Left ventricle myocardium inferior (tissue), 1 donor: ENCODE results near the gene TPCN2. TPM values are rescaled to one million over a fixed set of nuclear protein-coding genes. Genes with fewer than 3 reads are reported as not detected.
A peak's percentile ranks its signal among the peaks of the same experiment; 100 is the strongest.

Source experiments
- DNase-seq: peaks from one replicate; pipeline ENCODE4 v3.0.0-alpha.2; 2020
- H3K27ac ChIP-seq: fragments of 200-600 bp; replicated peaks from 2 replicates; pipeline ENCODE4 v1.8.0; 2021
- H3K27me3 ChIP-seq: fragments of 200-600 bp; 2 replicates; pipeline ENCODE4 v1.8.0; 2021; ENCODE audit warnings: low read depth
- H3K36me3 ChIP-seq: fragments of 200-600 bp; 2 replicates; pipeline ENCODE4 v1.8.0; 2021
- H3K4me1 ChIP-seq: fragments of 200-600 bp; 2 replicates; pipeline ENCODE4 v1.8.0; 2021
- H3K4me3 ChIP-seq: fragments of 200-600 bp; 2 replicates; pipeline ENCODE4 v1.8.0; 2021; ENCODE audit warnings: mild to moderate bottlenecking, moderate library complexity
- H3K9me3 ChIP-seq: fragments of 200-600 bp; replicated peaks from 2 replicates; pipeline ENCODE4 v1.8.0; 2021
- intact Hi-C: fragments of 100-400 bp; cut with micrococcal nuclease; formaldehyde crosslinking; loops from one replicate; pipeline ENCODE4 v1.11.0; 2022
- total RNA-seq: library from RNA; stranded (reverse); fragmentation: NEBNext Ultra II Directional; extraction: Animal tissue kit (Norgen Biotek cat#: 25700); gene quantifications from one replicate; pipeline ENCODE4 v1.2.1, GENCODE V29; 2021
- TF ChIP-seq, protein P1 (sequence below): fragments of 200-600 bp; IDR thresholded peaks from 2 replicates; pipeline ENCODE4 v1.8.0; 2021; ENCODE audit warnings: antibody characterized with exemption, mild to moderate bottlenecking, borderline replicate concordance
- donor health status: DM: no; HTN: yes; CAD: no; lungs with severe emphysema.

Gene TPCN2
- total RNA-seq, 1 donor from 2014 or later = 9.2 TPM

DNA sequence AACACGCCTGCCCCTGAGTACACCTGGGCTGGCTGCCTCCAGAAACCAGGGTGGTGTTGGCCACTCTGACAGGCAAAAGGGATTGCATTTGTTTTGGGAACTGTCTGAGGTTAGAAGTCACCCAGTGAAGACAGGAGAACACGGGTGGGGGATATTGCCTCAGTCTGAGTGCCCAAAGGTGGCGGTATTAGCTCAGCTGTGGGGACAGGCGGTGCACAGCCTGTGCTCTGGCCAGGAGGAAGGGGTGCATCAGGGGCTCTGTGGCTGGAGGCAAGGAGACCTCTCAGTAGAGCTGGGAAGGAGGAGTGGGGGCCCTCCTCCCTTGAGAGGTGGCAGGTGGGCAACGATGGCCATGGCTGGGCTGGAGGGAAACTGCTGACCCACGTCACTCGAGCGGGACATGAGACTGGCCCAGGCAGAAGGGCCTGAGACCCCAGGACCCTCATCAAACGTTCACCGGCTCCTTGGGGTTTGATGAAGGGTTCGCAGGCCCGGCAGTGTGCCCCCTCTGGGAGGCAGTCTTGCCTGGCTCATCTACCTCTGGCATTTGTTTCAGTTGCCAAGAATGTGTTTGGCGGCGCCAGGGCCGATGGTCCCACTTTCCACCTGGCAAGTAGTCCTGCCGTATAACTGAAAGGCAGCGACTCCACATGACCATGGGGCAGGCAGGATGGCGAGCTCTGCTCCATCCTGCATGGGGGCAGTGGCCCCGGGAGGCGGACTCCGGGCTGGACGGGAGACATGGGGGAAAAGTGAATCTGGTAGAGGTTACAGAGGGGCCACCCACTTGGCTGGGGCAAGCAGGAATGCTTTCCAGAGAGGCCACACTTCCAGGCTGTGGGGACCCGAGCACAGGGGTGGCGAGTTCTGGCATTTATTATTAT lies 54.2 kb downstream of the TPCN2 start:
- peaks cover 27% of the 10 kb centered on the region for H3K4me1 ChIP-seq

DNA sequence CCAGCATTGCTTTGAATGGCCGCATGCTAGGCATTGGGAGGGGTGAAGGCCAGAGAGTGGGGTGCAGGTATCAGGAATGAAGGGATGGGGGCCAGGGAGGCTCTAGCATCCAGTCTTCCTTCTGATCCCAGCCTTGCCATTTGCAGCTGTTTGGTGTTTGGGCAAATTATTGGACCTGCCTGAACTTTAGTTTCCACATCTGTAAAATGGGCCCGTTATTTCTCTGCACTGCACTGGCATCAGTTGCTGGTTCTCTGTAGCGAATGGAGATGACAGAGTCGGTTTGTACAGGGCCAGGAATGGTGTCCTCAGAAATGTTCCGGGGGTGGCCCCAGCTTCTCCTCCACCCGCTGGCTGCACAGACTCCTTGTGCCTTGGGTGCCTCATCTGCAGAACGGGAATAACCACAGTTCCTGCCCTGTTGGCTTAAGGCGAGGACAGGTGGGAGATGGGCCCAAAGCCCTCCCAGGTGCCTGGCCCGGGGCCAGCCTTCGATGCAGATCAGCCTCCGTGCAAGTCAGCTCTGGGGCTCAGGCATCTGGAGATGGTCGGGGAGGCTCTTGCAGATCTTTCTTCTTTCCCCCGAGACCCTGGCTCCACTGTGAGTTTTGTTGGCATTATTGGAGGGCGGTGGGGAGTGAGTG lies 55.6 kb downstream of the TPCN2 start:
- Histone ChIP-seq H3K4me1 (peaks cover 27% of the 10 kb centered on the region), H3K27ac (no peak overlapping the region), H3K36me3 (no peaks in the 10 kb centered on the region), H3K27me3 (no peaks in the 10 kb centered on the region), H3K9me3 (no peaks in the 10 kb centered on the region), H3K4me3 (no peak overlapping the region)
- TF ChIP-seq, protein P1, sequence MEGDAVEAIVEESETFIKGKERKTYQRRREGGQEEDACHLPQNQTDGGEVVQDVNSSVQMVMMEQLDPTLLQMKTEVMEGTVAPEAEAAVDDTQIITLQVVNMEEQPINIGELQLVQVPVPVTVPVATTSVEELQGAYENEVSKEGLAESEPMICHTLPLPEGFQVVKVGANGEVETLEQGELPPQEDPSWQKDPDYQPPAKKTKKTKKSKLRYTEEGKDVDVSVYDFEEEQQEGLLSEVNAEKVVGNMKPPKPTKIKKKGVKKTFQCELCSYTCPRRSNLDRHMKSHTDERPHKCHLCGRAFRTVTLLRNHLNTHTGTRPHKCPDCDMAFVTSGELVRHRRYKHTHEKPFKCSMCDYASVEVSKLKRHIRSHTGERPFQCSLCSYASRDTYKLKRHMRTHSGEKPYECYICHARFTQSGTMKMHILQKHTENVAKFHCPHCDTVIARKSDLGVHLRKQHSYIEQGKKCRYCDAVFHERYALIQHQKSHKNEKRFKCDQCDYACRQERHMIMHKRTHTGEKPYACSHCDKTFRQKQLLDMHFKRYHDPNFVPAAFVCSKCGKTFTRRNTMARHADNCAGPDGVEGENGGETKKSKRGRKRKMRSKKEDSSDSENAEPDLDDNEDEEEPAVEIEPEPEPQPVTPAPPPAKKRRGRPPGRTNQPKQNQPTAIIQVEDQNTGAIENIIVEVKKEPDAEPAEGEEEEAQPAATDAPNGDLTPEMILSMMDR = no peak
- intact Hi-C loops = loop anchor here (5.0 kb wide), 1 partner anchor 543 kb away; no protein-coding TSS in a partner anchor
- no peak for DNase-seq

More for the DNA sequence above, 54.2 kb downstream of the TPCN2 start:
- TF ChIP-seq, protein P1 = peak; percentile 9
- intact Hi-C loops = loop anchor here (5.0 kb wide), 1 partner anchor 544 kb away; no protein-coding TSS in a partner anchor
- H3K9me3 ChIP-seq = no peaks in the 10 kb centered on the region
- no peak for DNase-seq
- H3K4me3 ChIP-seq = no peak overlapping the region
- H3K27ac ChIP-seq = no peak overlapping the region
- no peaks in the 10 kb centered on the region for H3K27me3 ChIP-seq
- no peaks in the 10 kb centered on the region for H3K36me3 ChIP-seq

DNA sequence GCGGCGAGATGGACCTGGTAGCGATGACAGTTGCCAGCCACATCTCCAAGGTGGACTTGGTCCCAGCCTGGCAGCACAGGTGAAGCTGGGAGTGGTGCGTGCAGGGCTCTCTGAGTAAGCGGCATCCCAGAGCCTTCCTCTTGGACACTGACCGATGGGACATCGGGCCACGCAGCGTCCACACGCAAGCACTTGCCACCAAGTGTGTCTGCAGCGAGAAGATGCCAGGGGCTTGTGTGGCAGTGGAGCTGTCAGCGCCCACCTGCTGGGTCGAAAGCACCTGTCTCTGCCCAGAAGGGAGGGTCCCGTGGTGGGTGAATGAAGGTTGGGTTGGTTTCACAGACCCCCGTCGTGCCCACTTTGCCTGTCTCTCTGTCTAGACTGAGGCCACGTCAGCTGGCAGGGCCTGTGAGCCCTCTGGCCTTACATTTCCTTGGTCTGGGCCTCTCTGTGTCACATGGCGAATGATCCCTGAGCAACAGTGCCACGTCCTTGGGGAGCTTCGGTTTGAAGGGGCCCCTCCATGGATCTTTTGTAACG lies 56.2 kb downstream of the TPCN2 start:
- TF ChIP-seq, protein P1 = no peak
- DNase-seq = no peak
- Histone ChIP-seq H3K4me3 (no peak overlapping the region), H3K4me1 (peaks cover 27% of the 10 kb centered on the region), H3K27me3 (no peaks in the 10 kb centered on the region), H3K36me3 (no peaks in the 10 kb centered on the region), H3K9me3 (no peaks in the 10 kb centered on the region), H3K27ac (no peak overlapping the region)
- intact Hi-C loops = loop anchor here (5.0 kb wide), 1 partner anchor 542 kb away; no protein-coding TSS in a partner anchor

DNA sequence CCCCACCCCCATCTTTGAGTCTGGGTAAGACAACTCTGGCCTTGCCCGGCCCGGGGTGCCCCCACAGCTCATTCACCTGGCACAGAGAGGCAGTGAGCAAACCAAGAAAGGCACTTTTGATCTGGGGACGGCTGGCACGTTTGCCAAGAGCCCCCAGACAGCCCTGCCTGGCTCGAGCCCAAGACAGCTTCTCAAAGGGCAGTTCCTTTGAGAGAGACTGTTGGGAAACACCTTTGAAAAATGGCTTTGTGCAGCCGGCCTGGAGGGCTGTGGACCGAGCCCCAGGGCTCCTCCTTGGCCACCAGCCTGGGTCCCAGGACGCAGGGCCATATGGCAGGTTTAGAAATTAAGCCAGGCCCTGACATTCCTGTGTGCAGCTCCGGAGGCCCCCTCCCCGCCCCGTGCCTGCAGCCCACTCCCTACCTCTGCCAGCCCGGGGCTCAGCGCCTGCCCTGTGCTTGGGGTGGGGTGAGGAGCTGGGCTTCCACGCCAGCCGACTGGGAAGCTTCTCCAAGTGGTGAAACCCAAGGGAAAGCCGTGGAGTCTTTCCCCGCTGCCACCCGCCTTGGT lies 56.8 kb downstream of the TPCN2 start:
- H3K9me3 ChIP-seq = no peaks in the 10 kb centered on the region
- no peaks in the 10 kb centered on the region for H3K27me3 ChIP-seq
- H3K27ac ChIP-seq = peak overlapping the region; percentile 32
- intact Hi-C loops = no loop called here
- DNase-seq = no peak
- H3K4me1 ChIP-seq = peaks cover 27% of the 10 kb centered on the region
- TF ChIP-seq, protein P1 = no peak
- no peaks in the 10 kb centered on the region for H3K36me3 ChIP-seq
- H3K4me3 ChIP-seq = no peak overlapping the region
